ENCODE measurements around the gene RNASE8.

Gene RNASE8

GRCh38 chr14:21050597-21050996, 7.0 kb upstream of the RNASE8 start:
- H3K4me3 Mint-ChIP-seq, result no peak overlapping the region
- no peak overlapping the region for H3K27ac Mint-ChIP-seq
- DNase-seq, result no peak
- H3K9me3 Mint-ChIP-seq, result no peaks in the 10 kb centered on the region
- no peaks in the 10 kb centered on the region for H3K36me3 Mint-ChIP-seq (ENCODE audit: insufficient read depth)
- peaks cover 24 to 45% of the 10 kb centered on the region in 2 donors for H3K27me3 Mint-ChIP-seq
- no peaks in the 10 kb centered on the region for H3K4me1 Mint-ChIP-seq (ENCODE audit: low read depth in 2 of 2)
- ATAC-seq (replicated peaks), result no peak

GRCh38 chr14:21053184-21054122, 4.2 kb upstream of the RNASE8 start:
- no peak for DNase-seq
- Mint-ChIP-seq H3K4me1 (ENCODE audit: low read depth in 2 of 2) (no peaks in the 10 kb centered on the region), H3K36me3 (ENCODE audit: insufficient read depth) (no peaks in the 10 kb centered on the region), H3K27ac (peak overlapping the region in 1 of 2 donors; percentile 12), H3K4me3 (no peak overlapping the region), H3K27me3 (peaks cover 23 to 49% of the 10 kb centered on the region in 2 donors), H3K9me3 (no peaks in the 10 kb centered on the region)
- ATAC-seq (replicated peaks), result no peak

GRCh38 chr14:21054123-21054767, 3.4 kb upstream of the RNASE8 start:
- H3K36me3 Mint-ChIP-seq (ENCODE audit: insufficient read depth), result no peaks in the 10 kb centered on the region
- no peaks in the 10 kb centered on the region for H3K9me3 Mint-ChIP-seq
- H3K27ac Mint-ChIP-seq, result peak overlapping the region in 1 of 2 donors; percentile 12
- peaks cover 21 to 47% of the 10 kb centered on the region in 2 donors for H3K27me3 Mint-ChIP-seq
- no peaks in the 10 kb centered on the region for H3K4me1 Mint-ChIP-seq (ENCODE audit: low read depth in 2 of 2)
- H3K4me3 Mint-ChIP-seq, result no peak overlapping the region
- DNase-seq, result no peak
- ATAC-seq (replicated peaks), result no peak

GRCh38 chr14:21054768-21055145, 2.9 kb upstream of the RNASE8 start:
- DNase-seq, result no peak
- Mint-ChIP-seq H3K9me3 (no peaks in the 10 kb centered on the region), H3K4me1 (ENCODE audit: low read depth in 2 of 2) (no peaks in the 10 kb centered on the region), H3K27ac (no peak overlapping the region), H3K4me3 (no peak overlapping the region), H3K27me3 (peaks cover 22 to 47% of the 10 kb centered on the region in 2 donors), H3K36me3 (ENCODE audit: insufficient read depth) (no peaks in the 10 kb centered on the region)
- no peak for ATAC-seq (replicated peaks)

GRCh38 chr14:21055432-21056117, 2.0 kb upstream of the RNASE8 start:
- DNase-seq, result no peak
- H3K27ac Mint-ChIP-seq, result no peak overlapping the region
- ATAC-seq (replicated peaks), result no peak

GRCh38 chr14:21056520-21057163, 980 bp upstream of the RNASE8 start:
- H3K4me3 Mint-ChIP-seq, result no peak overlapping the region
- no peaks in the 10 kb centered on the region for H3K4me1 Mint-ChIP-seq (ENCODE audit: low read depth in 2 of 2)
- no peak for ATAC-seq (replicated peaks)
- no peak overlapping the region for H3K27ac Mint-ChIP-seq
- peaks cover 33 to 48% of the 10 kb centered on the region in 2 donors for H3K27me3 Mint-ChIP-seq
- H3K9me3 Mint-ChIP-seq, result no peaks in the 10 kb centered on the region
- no peak for DNase-seq
- no peaks in the 10 kb centered on the region for H3K36me3 Mint-ChIP-seq (ENCODE audit: insufficient read depth)

More at GRCh38 chr14:21055432-21056117, 2.0 kb upstream of the RNASE8 start:
- peaks cover 30 to 47% of the 10 kb centered on the region in 2 donors for H3K27me3 Mint-ChIP-seq
- H3K4me3 Mint-ChIP-seq, result no peak overlapping the region
- no peaks in the 10 kb centered on the region for H3K9me3 Mint-ChIP-seq
- H3K36me3 Mint-ChIP-seq (ENCODE audit: insufficient read depth), result no peaks in the 10 kb centered on the region
- no peaks in the 10 kb centered on the region for H3K4me1 Mint-ChIP-seq (ENCODE audit: low read depth in 2 of 2)

- no peaks in the 10 kb centered on the region for H3K36me3 Mint-ChIP-seq (ENCODE audit: insufficient read depth)
- no peaks in the 10 kb centered on the region for H3K4me1 Mint-ChIP-seq (ENCODE audit: low read depth in 2 of 2)
- H3K9me3 Mint-ChIP-seq, result no peaks in the 10 kb centered on the region
- no peak overlapping the region for H3K27ac Mint-ChIP-seq
- H3K27me3 Mint-ChIP-seq, result peaks cover 43 to 54% of the 10 kb centered on the region in 2 donors
- ATAC-seq (replicated peaks) (no peak), DNase-seq (no peak)
- H3K4me3 Mint-ChIP-seq, result no peak overlapping the region
Observed at GRCh38 chr14:21058903-21059302, 1.3 kb downstream of the RNASE8 start.

GRCh38 chr14:21059842-21060613, 2.4 kb downstream of the RNASE8 start:
- Mint-ChIP-seq H3K27me3 (peaks cover 46 to 57% of the 10 kb centered on the region in 2 donors), H3K4me1 (ENCODE audit: low read depth in 2 of 2) (no peaks in the 10 kb centered on the region), H3K4me3 (no peak overlapping the region), H3K27ac (no peak overlapping the region), H3K9me3 (no peaks in the 10 kb centered on the region), H3K36me3 (ENCODE audit: insufficient read depth) (no peaks in the 10 kb centered on the region)
- ATAC-seq (replicated peaks), result no peak
- no peak for DNase-seq

- Mint-ChIP-seq H3K27me3 (peaks cover 54 to 65% of the 10 kb centered on the region in 2 donors), H3K36me3 (ENCODE audit: insufficient read depth) (no peaks in the 10 kb centered on the region)
Observed at GRCh38 chr14:21060614-21061346, 3.2 kb downstream of the RNASE8 start.

GRCh38 chr14:21061347-21061668, 3.7 kb downstream of the RNASE8 start:
- Mint-ChIP-seq H3K27me3 (peaks cover 59 to 70% of the 10 kb centered on the region in 2 donors), H3K36me3 (ENCODE audit: insufficient read depth) (no peaks in the 10 kb centered on the region), H3K4me3 (no peak overlapping the region), H3K4me1 (ENCODE audit: low read depth in 2 of 2) (no peaks in the 10 kb centered on the region), H3K27ac (no peak overlapping the region), H3K9me3 (no peaks in the 10 kb centered on the region)
- no peak for ATAC-seq (replicated peaks)
- DNase-seq, result no peak

More at GRCh38 chr14:21060614-21061346, 3.2 kb downstream of the RNASE8 start:
- Mint-ChIP-seq H3K4me3 (no peak overlapping the region), H3K9me3 (no peaks in the 10 kb centered on the region), H3K27ac (no peak overlapping the region), H3K4me1 (ENCODE audit: low read depth in 2 of 2) (no peaks in the 10 kb centered on the region)
- DNase-seq (no peak), ATAC-seq (replicated peaks) (no peak)

GRCh38 chr14:21063479-21063878, 5.9 kb downstream of the RNASE8 start:
- DNase-seq (no peak), ATAC-seq (replicated peaks) (no peak)
- H3K4me1 Mint-ChIP-seq (ENCODE audit: low read depth in 2 of 2), result peaks cover 1% of the 10 kb centered on the region in 2 donors
- no peak overlapping the region for H3K4me3 Mint-ChIP-seq
- peaks cover 78 to 85% of the 10 kb centered on the region in 2 donors for H3K27me3 Mint-ChIP-seq
- peaks cover 2% of the 10 kb centered on the region for H3K36me3 Mint-ChIP-seq (ENCODE audit: insufficient read depth)
- H3K9me3 Mint-ChIP-seq, result no peaks in the 10 kb centered on the region
- no peak overlapping the region for H3K27ac Mint-ChIP-seq

- Mint-ChIP-seq H3K27me3 (peaks cover 89 to 90% of the 10 kb centered on the region in 2 donors), H3K36me3 (ENCODE audit: insufficient read depth) (peaks cover 8% of the 10 kb centered on the region), H3K27ac (no peak overlapping the region), H3K9me3 (no peaks in the 10 kb centered on the region), H3K4me1 (ENCODE audit: low read depth in 2 of 2) (peaks cover 28 to 31% of the 10 kb centered on the region in 2 donors), H3K4me3 (no peak overlapping the region)
- no peak for DNase-seq
- no peak for ATAC-seq (replicated peaks)
Observed at GRCh38 chr14:21066882-21067502, 9.4 kb downstream of the RNASE8 start.
